H9 (cell line): ENCODE data around the gene CFAP299. TPM values are rescaled to one million over a fixed set of nuclear protein-coding genes. Genes with fewer than 3 reads are reported as not detected.
"Not testable (repeated sequence)": the region's sequence is repeated elsewhere in the genome, so short reads cannot be mapped to it uniquely, and the experiment has no call there.

Experiments
- DNase-seq: peaks from one replicate; pipeline ENCODE4 v3.0.0-alpha.2; 2017
- H2AFZ ChIP-seq: one replicate; pipeline ENCODE4 v1.6.1; 2013; ENCODE audit warnings: mild to moderate bottlenecking, low read length, control low read depth, moderate library complexity
- H2AK5ac ChIP-seq: 2 replicates; pipeline ENCODE4 v1.6.1; 2013; ENCODE audit warnings: low read length, control low read depth, mixed read lengths; ENCODE audit not compliant: insufficient read length
- H2BK120ac ChIP-seq: one replicate; pipeline ENCODE4 v1.6.1; 2013; ENCODE audit warnings: low read depth, mild to moderate bottlenecking, low read length, control low read depth, inconsistent platforms; ENCODE audit not compliant: poor library complexity, severe bottlenecking
- H2BK12ac ChIP-seq: 2 replicates; pipeline ENCODE4 v1.6.1; 2013; ENCODE audit warnings: low read length, control low read depth, mixed read lengths, low read depth; ENCODE audit not compliant: insufficient read length
- H2BK15ac ChIP-seq: 2 replicates; pipeline ENCODE4 v1.6.1; 2013; ENCODE audit warnings: low read depth, low read length, control low read depth
- H2BK20ac ChIP-seq: one replicate; pipeline ENCODE4 v1.6.1; 2013; ENCODE audit warnings: low read depth, mild to moderate bottlenecking, low read length, control low read depth, inconsistent platforms; ENCODE audit not compliant: poor library complexity, severe bottlenecking
- H2BK5ac ChIP-seq: 2 replicates; pipeline ENCODE4 v1.6.1; 2013; ENCODE audit warnings: low read length, control low read depth, mixed read lengths; ENCODE audit not compliant: insufficient read length
- H3K14ac ChIP-seq: 2 replicates; pipeline ENCODE4 v1.6.1; 2013; ENCODE audit warnings: low read length, control low read depth; ENCODE audit not compliant: insufficient read depth
- H3K18ac ChIP-seq: 2 replicates; pipeline ENCODE4 v1.6.1; 2013; ENCODE audit warnings: low read depth, mild to moderate bottlenecking, mixed read lengths, low read length, control low read depth; ENCODE audit not compliant: insufficient read length
- H3K23ac ChIP-seq: 2 replicates; pipeline ENCODE4 v1.6.1; 2013; ENCODE audit warnings: low read length, control low read depth, mixed read lengths, low read depth; ENCODE audit not compliant: insufficient read length
- H3K23me2 ChIP-seq: 2 replicates; pipeline ENCODE4 v1.6.1; 2013; ENCODE audit warnings: low read depth, mild to moderate bottlenecking, mixed read lengths, low read length, control low read depth; ENCODE audit not compliant: insufficient read length, poor library complexity, severe bottlenecking
- H3K27ac ChIP-seq: 2 replicates; pipeline ENCODE4 v1.5.1; 2013; ENCODE audit warnings: low read length, control low read depth, mixed read lengths, low read depth; ENCODE audit not compliant: insufficient read length
- H3K27me3 ChIP-seq: 2 replicates; pipeline ENCODE4 v1.6.1; 2013; ENCODE audit warnings: low read length, control low read depth, inconsistent platforms; ENCODE audit not compliant: insufficient read depth
- H3K4ac ChIP-seq: 2 replicates; pipeline ENCODE4 v1.6.1; 2013; ENCODE audit warnings: low read depth, mild to moderate bottlenecking, control low read depth, inconsistent platforms, low read length, moderate library complexity
- H3K4me1 ChIP-seq: 2 replicates; pipeline ENCODE4 v1.6.1; 2013; ENCODE audit warnings: low read length, control low read depth, inconsistent platforms; ENCODE audit not compliant: insufficient read depth
- H3K4me2 ChIP-seq: 2 replicates; pipeline ENCODE4 v1.6.1; 2013; ENCODE audit warnings: low read length, control low read depth, mixed read lengths; ENCODE audit not compliant: insufficient read length, insufficient read depth
- H3K56ac ChIP-seq: 2 replicates; pipeline ENCODE4 v1.6.1; 2013; ENCODE audit warnings: low read depth, mild to moderate bottlenecking, mixed read lengths, low read length, control low read depth; ENCODE audit not compliant: insufficient read length
- H3K79me1 ChIP-seq: 2 replicates; pipeline ENCODE4 v1.6.1; 2013; ENCODE audit warnings: low read depth, mild to moderate bottlenecking, moderate library complexity, low read length, control low read depth, inconsistent platforms; ENCODE audit not compliant: insufficient read depth, poor library complexity, severe bottlenecking
- H3K79me2 ChIP-seq: 2 replicates; pipeline ENCODE4 v1.6.1; 2013; ENCODE audit warnings: low read length, control low read depth, inconsistent platforms; ENCODE audit not compliant: insufficient read depth
- H3K9ac ChIP-seq: 2 replicates; pipeline ENCODE4 v1.6.1; 2013; ENCODE audit warnings: low read length, control low read depth, mixed read lengths; ENCODE audit not compliant: insufficient read length; ENCODE audit errors: extremely low read depth
- H3K9me3 ChIP-seq: one replicate; pipeline ENCODE4 v1.6.1; 2013; ENCODE audit warnings: low read depth, low read length, inconsistent platforms; ENCODE audit not compliant: control insufficient read depth
- H3T11ph ChIP-seq: one replicate; pipeline ENCODE4 v1.6.1; 2013; ENCODE audit warnings: mild to moderate bottlenecking, low read length, control low read depth, inconsistent platforms
- H4K20me1 ChIP-seq: one replicate; pipeline ENCODE4 v1.6.1; 2013; ENCODE audit not compliant: control insufficient read depth, insufficient read length, insufficient read depth
- H4K5ac ChIP-seq: 2 replicates; pipeline ENCODE4 v1.6.1; 2013; ENCODE audit warnings: low read depth, mild to moderate bottlenecking, mixed read lengths, low read length, control low read depth; ENCODE audit not compliant: insufficient read length
- H4K8ac ChIP-seq: replicated peaks from 2 replicates; pipeline ENCODE4 v1.6.1; 2013; ENCODE audit warnings: low read length, control low read depth, mixed read lengths, low read depth; ENCODE audit not compliant: insufficient read length
- H4K91ac ChIP-seq: 2 replicates; pipeline ENCODE4 v1.6.1; 2013; ENCODE audit warnings: low read depth, mild to moderate bottlenecking, moderate library complexity, mixed read lengths, low read length, control low read depth; ENCODE audit not compliant: insufficient read length
- H3K27ac Mint-ChIP-seq, 3 experiments: 2 replicates in 2 of 3; 3 replicates in 1 of 3; pipeline ENCODE4 v1.8.0; 2020 to 2021; ENCODE audit warnings: mixed read lengths in 3 of 3, mild to moderate bottlenecking in 1 of 3, moderate library complexity in 1 of 3
- H3K27me3 Mint-ChIP-seq: 2 replicates; pipeline ENCODE4 v1.8.0; 2021; ENCODE audit warnings: low read depth, mild to moderate bottlenecking, moderate library complexity, mixed read lengths
- H3K36me3 Mint-ChIP-seq, 3 experiments: 2 replicates in 2 of 3; 3 replicates in 1 of 3; pipeline ENCODE4 v1.8.0; 2020 to 2021; ENCODE audit warnings: low read depth in 3 of 3, mixed read lengths in 3 of 3; ENCODE audit not compliant: insufficient read depth in 1 of 3
- H3K4me1 Mint-ChIP-seq, 2 experiments: 2 replicates each; pipeline ENCODE4 v1.8.0; 2020; ENCODE audit warnings: mixed read lengths in 2 of 2
- H3K4me3 Mint-ChIP-seq, 2 experiments: 2 replicates in 1 of 2; 3 replicates in 1 of 2; pipeline ENCODE4 v1.8.0; 2020 to 2021; ENCODE audit warnings: mild to moderate bottlenecking in 2 of 2, mixed read lengths in 2 of 2, moderate library complexity in 1 of 2
- H3K9me3 Mint-ChIP-seq, 2 experiments: 2 replicates in 1 of 2; 3 replicates in 1 of 2; pipeline ENCODE4 v1.8.0; 2020; ENCODE audit warnings: mild to moderate bottlenecking in 2 of 2, mixed read lengths in 2 of 2, moderate library complexity in 1 of 2
- CTCF ChIP-seq: fragments of 200-600 bp; sonication (generic); conservative IDR thresholded peaks from 3 replicates; pipeline ENCODE4 v1.8.0; 2021; ENCODE audit warnings: antibody characterized with exemption, mild to moderate bottlenecking
- WGBS: extraction: QIAGEN DNeasy Blood & Tissue Kit; methylation state at CpG from one replicate; pipeline ENCODE4 v1.1.7; 2013; ENCODE audit warnings: missing lambda C conversion rate, low lambda C conversion rate, mixed read lengths; ENCODE audit not compliant: insufficient read length; ENCODE audit errors: extremely low coverage; 5-methylcytosine and 5-hydroxymethylcytosine counted together
- total RNA-seq: library from RNA; stranded (reverse); gene quantifications from 2 replicates; pipeline ENCODE4 v1.2.1, GENCODE V29; 2021

Gene CFAP299
- total RNA-seq, 1 experiment from 2014 or later, result not detected

DNA sequence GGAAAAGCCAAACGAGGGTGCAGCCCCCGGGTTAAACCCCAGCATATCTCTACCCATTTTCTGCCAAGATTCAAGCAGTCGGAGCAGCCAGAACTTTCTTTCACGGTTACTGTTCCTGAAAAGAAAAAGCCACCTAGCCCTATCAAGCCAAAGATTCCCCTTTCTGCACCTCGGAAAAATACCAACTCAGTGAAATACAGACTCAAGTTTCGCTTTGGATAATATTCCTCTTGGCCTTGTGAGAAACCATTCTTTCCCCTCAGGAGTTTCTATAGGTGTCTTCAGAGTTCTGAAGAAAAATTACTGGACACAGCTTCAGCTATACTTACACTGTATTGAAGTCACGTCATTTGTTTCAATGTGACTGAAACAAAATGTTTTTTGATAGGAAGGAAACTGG is 49.1 kb upstream of the CFAP299 start:
- Histone ChIP-seq H3K23ac (no peak overlapping the region), H4K20me1 (no peaks in the 10 kb centered on the region), H3K27me3 (no peaks in the 10 kb centered on the region), H2BK15ac (no peak overlapping the region), H2BK5ac (no peak overlapping the region), H2AK5ac (no peak overlapping the region), H3K23me2 (no peaks in the 10 kb centered on the region), H3K9me3 (no peaks in the 10 kb centered on the region), H3K79me2 (no peaks in the 10 kb centered on the region), H3K56ac (no peak overlapping the region), H3K4me1 (no peaks in the 10 kb centered on the region), H4K8ac (no peak overlapping the region), H3K27ac (no peak overlapping the region), H2AFZ (no peak overlapping the region), H3K9ac (no peak overlapping the region), H3K79me1 (no peaks in the 10 kb centered on the region), H3K4ac (no peak overlapping the region), H2BK120ac (no peak overlapping the region), H3T11ph (no peak overlapping the region), H3K14ac (no peak overlapping the region), H3K4me2 (no peak overlapping the region), H4K91ac (no peak overlapping the region), H2BK12ac (no peak overlapping the region), H3K18ac (no peak overlapping the region), H2BK20ac (no peak overlapping the region), H4K5ac (no peak overlapping the region)
- no peak overlapping the region for H3K27ac Mint-ChIP-seq
- no peak for TF ChIP-seq CTCF
- no peaks in the 10 kb centered on the region for H3K4me1 Mint-ChIP-seq
- no peaks in the 10 kb centered on the region; a peak in 1 of 7 replicates for H3K36me3 Mint-ChIP-seq
- H3K9me3 Mint-ChIP-seq, result no peaks in the 10 kb centered on the region
- no CpG with 5 or more reads among the region's 7 CpGs for WGBS
- peaks cover 3% of the 10 kb centered on the region for H3K27me3 Mint-ChIP-seq
- H3K4me3 Mint-ChIP-seq, result no peak overlapping the region
- DNase-seq, result no peak

DNA sequence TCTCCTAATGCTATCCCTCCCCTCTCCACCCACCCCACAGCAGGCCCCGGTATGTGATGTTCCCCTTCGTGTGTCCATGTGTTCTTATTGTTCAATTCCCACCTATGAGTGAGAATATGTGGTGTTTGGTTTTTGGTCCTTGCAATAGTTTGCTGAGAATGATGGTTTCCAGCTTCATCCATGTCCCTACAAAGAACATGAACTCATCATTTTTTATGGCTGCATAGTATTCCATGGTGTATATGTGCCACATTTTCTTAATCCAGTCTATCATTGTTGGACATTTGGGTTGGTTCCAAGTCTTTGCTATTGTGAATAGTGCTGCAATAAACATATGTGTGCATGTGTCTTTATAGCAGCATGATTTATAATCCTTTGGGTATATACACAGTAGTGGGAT is 44.9 kb upstream of the CFAP299 start:
- not testable (repeated sequence) for H3K23me2 ChIP-seq, H3K4me2 ChIP-seq, H3K27me3 ChIP-seq, H3K79me1 ChIP-seq, H4K20me1 ChIP-seq, H3K27ac ChIP-seq, H4K5ac ChIP-seq, H3K9me3 Mint-ChIP-seq, H4K8ac ChIP-seq, H2AK5ac ChIP-seq, H3K27me3 Mint-ChIP-seq, H3K9ac ChIP-seq, H2BK120ac ChIP-seq, H3K4me3 Mint-ChIP-seq, H2BK12ac ChIP-seq, H3K14ac ChIP-seq, H4K91ac ChIP-seq, H2BK15ac ChIP-seq, H2AFZ ChIP-seq, H2BK5ac ChIP-seq, H3K4me1 ChIP-seq, H3K9me3 ChIP-seq, H3K23ac ChIP-seq, H3K4ac ChIP-seq, H3K18ac ChIP-seq, H3K4me1 Mint-ChIP-seq, DNase-seq, H3K27ac Mint-ChIP-seq, H2BK20ac ChIP-seq, H3K56ac ChIP-seq, H3K36me3 Mint-ChIP-seq, H3T11ph ChIP-seq, H3K79me2 ChIP-seq
- no CpG with 5 or more reads among the region's 2 CpGs for WGBS
